HG02840 (cell line): Measurements from ENCODE around the gene FAM163A.
"Not testable (repeated sequence)": the region's sequence is repeated elsewhere in the genome, so short reads cannot be mapped to it uniquely, and the experiment has no call there.

Experiments
- ATAC-seq: cut with Tn5 transposase; IDR thresholded peaks from one replicate; pipeline ENCODE4 v1.9.1; 2021; ENCODE audit warnings: mild to moderate bottlenecking, moderate library complexity, moderate number of reproducible peaks; ENCODE audit not compliant: unreplicated experiment, low FRiP score

Gene FAM163A

DNA sequence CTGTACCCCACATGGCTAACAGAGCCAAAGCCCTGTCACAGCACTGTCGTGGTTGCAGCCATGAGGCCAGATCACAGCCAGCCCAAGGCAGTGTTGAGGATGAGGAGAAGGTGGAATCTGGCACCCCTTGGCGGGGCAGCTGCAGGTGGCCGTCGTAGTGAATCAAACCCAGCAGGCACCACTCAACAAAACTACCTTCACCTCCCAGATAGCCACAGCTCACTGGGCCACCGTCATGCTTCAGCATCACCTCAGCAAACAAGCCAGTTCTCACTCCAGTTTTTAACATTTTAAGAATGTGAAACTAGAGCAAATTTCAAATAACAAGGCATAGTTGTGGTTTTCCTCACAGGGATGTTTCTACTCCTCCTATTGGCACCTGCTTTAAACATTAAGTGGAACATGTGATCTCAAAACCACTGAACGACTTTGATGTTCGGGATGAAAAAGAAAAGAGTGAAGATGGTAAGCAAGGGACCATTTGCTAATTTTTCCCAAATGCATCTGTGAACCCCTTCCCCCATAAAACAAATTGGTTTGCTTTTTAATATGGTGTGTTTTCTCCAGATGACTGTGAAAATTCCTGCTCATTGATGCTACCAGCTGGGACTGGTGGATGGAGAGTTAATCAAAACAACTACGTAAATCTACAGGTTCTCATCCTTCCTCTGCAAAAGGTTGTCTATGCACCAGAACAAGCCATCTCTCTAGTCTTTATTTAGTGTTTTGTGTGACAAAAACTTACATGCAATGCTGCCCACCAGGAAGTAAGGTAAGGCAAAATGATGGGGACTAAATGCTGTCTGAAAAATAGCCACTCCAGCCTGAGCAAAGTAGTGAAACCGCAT lies 89.0 kb downstream of the FAM163A start:
- ATAC-seq = no peak

DNA sequence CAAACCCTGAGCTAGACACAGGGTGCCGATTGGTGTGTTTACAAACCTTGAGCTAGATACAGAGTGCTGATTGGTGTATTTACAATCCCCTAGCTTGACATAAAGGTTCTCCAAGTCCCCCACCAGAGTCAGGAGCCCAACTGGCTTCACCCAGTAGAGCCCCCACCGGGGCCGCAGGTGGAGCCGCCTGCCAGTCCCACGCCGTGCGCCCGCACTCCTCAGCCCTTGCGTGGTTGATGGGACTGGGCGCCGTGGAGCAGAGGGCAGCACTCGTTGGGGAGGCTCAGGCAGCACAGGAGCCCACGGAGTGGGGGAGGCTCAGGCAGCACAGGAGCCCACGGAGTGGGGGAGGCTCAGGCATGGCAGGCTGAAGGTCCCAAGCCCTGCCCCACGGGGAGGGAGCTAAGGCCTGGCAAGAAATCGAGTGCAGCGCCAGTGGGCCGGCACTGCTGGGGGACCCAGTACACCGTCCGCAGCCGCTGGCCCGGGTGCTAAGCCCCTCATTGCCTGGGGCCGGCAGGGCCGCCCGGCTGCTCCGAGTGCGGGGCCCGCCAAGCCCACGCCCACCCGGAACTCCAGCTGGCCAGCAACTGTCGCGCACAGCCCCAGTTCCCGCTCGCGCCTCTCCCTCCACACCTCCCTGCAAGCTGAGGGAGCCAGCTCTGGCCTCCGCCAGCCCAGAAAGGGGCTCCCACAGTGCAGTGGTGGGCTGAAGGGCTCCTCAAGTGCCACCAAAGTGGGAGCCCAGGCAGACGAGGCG lies 93.8 kb downstream of the FAM163A start:
- ATAC-seq = not testable (repeated sequence)

DNA sequence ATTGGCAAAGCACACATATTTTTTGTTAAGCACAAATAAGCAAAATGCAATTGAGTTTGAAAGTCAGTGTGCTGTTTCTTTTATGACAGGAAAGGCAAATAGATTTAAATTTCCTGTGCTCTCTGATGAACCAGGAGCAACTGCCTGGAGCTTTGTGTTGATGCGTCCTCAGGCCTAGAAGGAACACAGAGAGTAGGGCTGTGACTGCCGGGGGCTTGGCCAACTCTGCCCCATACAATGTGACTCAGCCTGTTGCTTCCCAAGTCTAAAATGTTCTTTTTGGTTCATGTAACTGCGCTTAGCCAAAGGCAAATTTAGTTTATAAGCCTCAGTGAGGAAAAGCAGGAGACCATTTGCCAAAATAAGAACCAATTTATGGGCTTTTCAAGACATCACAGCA lies 97.0 kb downstream of the FAM163A start:
- ATAC-seq = no peak

DNA sequence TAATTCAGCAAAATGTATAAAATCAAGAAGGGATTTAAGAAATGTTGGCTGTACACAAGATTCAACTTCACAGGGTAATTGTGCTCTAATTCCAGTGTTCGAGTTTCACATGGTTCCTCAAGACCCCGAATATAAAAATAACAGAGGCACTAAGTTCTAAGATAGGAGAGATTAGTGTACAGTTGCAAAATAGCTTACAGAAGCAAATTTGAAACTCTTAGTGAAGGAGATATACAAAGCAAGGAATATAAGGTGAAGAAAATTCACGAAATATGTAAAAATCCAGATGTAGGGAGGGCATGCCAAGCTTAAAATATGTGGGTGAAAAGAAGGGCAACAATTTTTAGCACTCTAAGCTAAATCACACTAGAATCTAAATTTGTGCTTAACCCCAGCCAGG lies 105.1 kb downstream of the FAM163A start:
- ATAC-seq = no peak

DNA sequence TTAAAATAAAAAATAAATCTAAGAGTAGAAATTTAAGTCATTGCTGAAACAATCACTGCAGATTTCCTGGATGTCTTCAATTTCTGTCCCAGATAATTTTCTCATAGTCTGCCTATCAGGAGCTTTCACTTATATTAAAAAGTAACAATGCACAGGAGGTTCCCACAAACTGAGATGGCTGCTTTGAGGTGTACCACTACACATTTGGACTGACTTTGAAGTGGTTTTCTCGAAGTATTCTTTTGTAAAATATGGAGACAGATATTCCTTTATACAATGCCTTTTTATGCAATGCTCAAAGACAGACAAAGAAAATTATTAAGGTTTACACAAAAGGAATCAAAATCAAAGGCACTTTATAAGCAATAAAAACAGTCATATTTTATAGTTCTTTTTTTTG lies 110.0 kb downstream of the FAM163A start:
- no peak for ATAC-seq

DNA sequence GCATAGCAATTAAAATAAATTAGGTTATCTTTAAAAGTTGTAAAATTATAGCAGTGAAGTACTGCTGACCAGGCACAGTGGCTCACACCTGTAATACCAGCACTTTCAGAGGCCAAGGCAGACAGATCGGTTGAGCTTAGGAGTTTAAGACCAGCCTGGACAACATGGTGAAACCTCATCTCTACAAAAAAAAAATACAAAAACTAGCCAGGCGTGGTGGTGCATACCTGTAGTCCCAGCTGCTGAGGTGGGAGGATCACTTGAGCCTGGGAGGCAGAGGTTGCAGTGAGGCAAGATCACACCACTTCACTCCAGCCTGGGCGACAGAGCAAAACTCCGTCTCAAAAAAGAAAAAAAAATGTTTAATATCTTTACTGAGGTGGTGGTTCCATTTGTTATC lies 112.7 kb downstream of the FAM163A start:
- not testable (repeated sequence) for ATAC-seq

DNA sequence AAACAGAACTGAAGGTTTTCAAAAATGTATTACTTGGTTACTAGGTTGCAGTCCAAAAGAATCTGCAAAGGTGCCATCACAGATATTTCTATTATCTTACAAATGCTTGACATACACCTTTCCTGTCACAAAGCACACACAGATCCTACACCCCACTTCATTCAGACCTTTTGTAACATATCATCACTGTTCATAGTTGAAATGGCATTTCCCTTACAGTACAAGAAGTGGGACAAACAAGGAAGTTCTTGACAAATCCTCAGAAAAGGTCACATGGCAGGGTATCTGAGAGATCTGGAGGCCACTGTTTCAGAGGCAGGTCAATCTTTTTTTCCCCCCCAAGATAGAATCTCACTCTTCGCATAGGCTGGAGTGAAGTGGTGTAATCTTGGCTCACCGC lies 113.2 kb downstream of the FAM163A start:
- no peak for ATAC-seq

DNA sequence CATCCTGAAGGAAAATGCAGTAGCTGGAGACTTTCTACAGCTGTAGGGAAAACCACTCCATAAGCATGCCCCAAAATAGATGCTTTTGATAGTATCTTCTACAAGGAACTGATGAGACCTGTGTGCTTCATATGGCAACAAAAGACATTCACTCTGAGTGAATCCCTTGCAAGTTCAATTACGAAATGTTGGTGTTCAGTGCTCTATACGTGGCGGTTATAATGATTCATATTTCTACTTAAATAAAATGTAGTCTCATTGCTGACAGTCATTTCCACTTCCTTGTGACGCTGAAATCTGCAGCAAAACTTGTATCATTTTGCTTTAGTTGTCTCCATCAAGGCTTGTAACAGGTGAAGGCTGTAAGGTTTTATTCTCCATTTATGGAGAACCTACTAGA lies 113.9 kb downstream of the FAM163A start:
- ATAC-seq = no peak

DNA sequence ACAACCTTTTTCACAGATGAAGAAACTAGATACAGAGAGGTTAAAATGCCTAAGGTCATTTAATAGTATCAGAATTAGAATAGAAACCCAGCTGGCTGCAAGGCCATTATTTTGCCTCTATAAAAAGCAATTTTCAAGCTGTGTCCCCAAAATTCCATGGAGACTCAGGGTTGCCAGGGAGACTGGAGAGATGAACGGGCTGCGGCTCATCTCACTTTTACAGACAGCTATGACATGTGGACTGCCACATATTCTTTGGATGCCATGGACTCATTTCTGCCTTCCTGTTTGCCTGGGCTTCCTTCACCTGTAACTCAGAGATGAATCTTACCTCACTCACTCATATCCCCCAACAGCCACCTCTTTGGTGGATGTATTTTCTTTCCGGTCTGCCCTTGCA lies 117.6 kb downstream of the FAM163A start:
- ATAC-seq = no peak

DNA sequence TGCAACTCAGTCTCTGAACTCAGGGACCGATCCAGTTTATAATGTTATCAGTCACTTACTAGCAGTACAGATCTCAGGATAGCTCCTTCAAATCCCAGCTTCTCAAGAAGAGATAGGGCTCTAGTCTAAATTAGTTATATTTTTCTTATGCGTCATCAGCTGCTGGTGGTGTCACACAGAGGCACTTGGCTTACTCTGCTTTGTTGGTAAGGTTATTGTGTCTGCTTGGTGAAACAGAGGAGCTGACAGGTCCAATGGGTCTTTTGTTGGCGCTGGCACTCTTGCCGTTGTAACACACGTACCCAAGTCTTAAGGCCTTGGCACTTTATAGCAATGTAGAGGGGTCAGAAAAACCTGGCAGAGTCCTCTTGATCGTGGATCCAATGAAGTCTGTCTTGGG lies 122.3 kb downstream of the FAM163A start:
- no peak for ATAC-seq
